ENCODE results near the gene BOLA2. TPM values are rescaled to one million over a fixed set of nuclear protein-coding genes. Genes with fewer than 3 reads are reported as not detected.
"Not testable (repeated sequence)": the region's sequence is repeated elsewhere in the genome, so short reads cannot be mapped to it uniquely, and the experiment has no call there.

Gene BOLA2
- total RNA-seq (2021): 9.9 and 12.7 TPM in 2 replicates
- long read RNA-seq, transcript BOLA2-201 (3 exons, 1,012 nt): major isoform, 18 of 21 reads
- long read RNA-seq, partial matches to known transcripts: 1 of 21 reads
- long read RNA-seq, other reads (novel, unspliced or antisense): 2 of 21 reads

GRCh38 chr16:29454269-29454668 is at the start of gene BOLA2, which contains the start of gene SLX1B:
TSS of gene BOLA2 (minus strand) at chr16:29454351. CDS start at chr16:29454253, 98 bp downstream.
TSS of gene SLX1B (plus strand) at chr16:29454533.
- not testable (repeated sequence) for H3K4ac ChIP-seq (ENCODE audit: low read depth, low read length); H2BK20ac ChIP-seq (ENCODE audit: low read depth, low read length, poor library complexity, severe bottlenecking); H2BK120ac ChIP-seq (ENCODE audit: low read depth, low read length, poor library complexity, severe bottlenecking); H2BK5ac ChIP-seq (ENCODE audit: insufficient read length, low read length); H2AFZ ChIP-seq (ENCODE audit: low read length); H3K79me1 ChIP-seq (ENCODE audit: insufficient read depth, low read depth, low read length, poor library complexity, severe bottlenecking); H3K4me2 ChIP-seq (ENCODE audit: insufficient read depth, insufficient read length, low read length); H3T11ph ChIP-seq (ENCODE audit: low read length); H3K23me2 ChIP-seq (ENCODE audit: insufficient read length, low read depth, low read length, poor library complexity, severe bottlenecking); H3K27me3 ChIP-seq (ENCODE audit: insufficient read depth, low read length); H4K20me1 ChIP-seq (ENCODE audit: control insufficient read depth, insufficient read depth, insufficient read length); H3K79me2 ChIP-seq (ENCODE audit: insufficient read depth, low read length); H3K23ac ChIP-seq (ENCODE audit: insufficient read length, low read depth, low read length); H3K27me3 Mint-ChIP-seq (ENCODE audit: low read depth); H3K56ac ChIP-seq (ENCODE audit: insufficient read length, low read depth, low read length); H3K4me3 Mint-ChIP-seq; H3K36me3 Mint-ChIP-seq (ENCODE audit: insufficient read depth in 1 of 3, low read depth in 3 of 3); H3K9ac ChIP-seq (ENCODE audit: extremely low read depth, insufficient read length, low read length); H3K9me3 Mint-ChIP-seq; H3K18ac ChIP-seq (ENCODE audit: insufficient read length, low read depth, low read length); H2BK15ac ChIP-seq (ENCODE audit: low read depth, low read length); H2AK5ac ChIP-seq (ENCODE audit: insufficient read length, low read length); H3K27ac ChIP-seq (ENCODE audit: insufficient read length, low read depth, low read length); H3K27ac Mint-ChIP-seq; H3K4me1 ChIP-seq (ENCODE audit: insufficient read depth, low read length); H4K91ac ChIP-seq (ENCODE audit: insufficient read length, low read depth, low read length); H4K5ac ChIP-seq (ENCODE audit: insufficient read length, low read depth, low read length); H4K8ac ChIP-seq (replicated peaks; ENCODE audit: insufficient read length, low read depth, low read length); H3K4me1 Mint-ChIP-seq; H3K9me3 ChIP-seq (ENCODE audit: control insufficient read depth, low read depth, low read length); DNase-seq; H2BK12ac ChIP-seq (ENCODE audit: insufficient read length, low read depth, low read length); H3K14ac ChIP-seq (ENCODE audit: insufficient read depth, low read length)
- WGBS (ENCODE audit: extremely low coverage, insufficient read length, low lambda C conversion rate): no CpG with 5 or more reads among the region's 33 CpGs

GRCh38 chr16:29482276-29482675 is 28.1 kb upstream of the BOLA2 start:
- H3K4ac ChIP-seq (ENCODE audit: low read depth, low read length); H3K9me3 Mint-ChIP-seq; H3K79me2 ChIP-seq (ENCODE audit: insufficient read depth, low read length); H3K23me2 ChIP-seq (ENCODE audit: insufficient read length, low read depth, low read length, poor library complexity, severe bottlenecking); H2BK15ac ChIP-seq (ENCODE audit: low read depth, low read length); H2BK120ac ChIP-seq (ENCODE audit: low read depth, low read length, poor library complexity, severe bottlenecking); H4K5ac ChIP-seq (ENCODE audit: insufficient read length, low read depth, low read length); H3K23ac ChIP-seq (ENCODE audit: insufficient read length, low read depth, low read length); H3K79me1 ChIP-seq (ENCODE audit: insufficient read depth, low read depth, low read length, poor library complexity, severe bottlenecking); H3K9ac ChIP-seq (ENCODE audit: extremely low read depth, insufficient read length, low read length); H4K8ac ChIP-seq (replicated peaks; ENCODE audit: insufficient read length, low read depth, low read length); H3K27me3 Mint-ChIP-seq (ENCODE audit: low read depth); H3K4me1 ChIP-seq (ENCODE audit: insufficient read depth, low read length); H2AK5ac ChIP-seq (ENCODE audit: insufficient read length, low read length); H2BK12ac ChIP-seq (ENCODE audit: insufficient read length, low read depth, low read length); H3K4me2 ChIP-seq (ENCODE audit: insufficient read depth, insufficient read length, low read length); H3K36me3 Mint-ChIP-seq (ENCODE audit: insufficient read depth in 1 of 3, low read depth in 3 of 3); H3K14ac ChIP-seq (ENCODE audit: insufficient read depth, low read length); H2BK20ac ChIP-seq (ENCODE audit: low read depth, low read length, poor library complexity, severe bottlenecking); H2AFZ ChIP-seq (ENCODE audit: low read length); DNase-seq; H2BK5ac ChIP-seq (ENCODE audit: insufficient read length, low read length); H3K27ac ChIP-seq (ENCODE audit: insufficient read length, low read depth, low read length); H3T11ph ChIP-seq (ENCODE audit: low read length); H3K4me3 Mint-ChIP-seq; H3K27me3 ChIP-seq (ENCODE audit: insufficient read depth, low read length); H3K56ac ChIP-seq (ENCODE audit: insufficient read length, low read depth, low read length); H4K20me1 ChIP-seq (ENCODE audit: control insufficient read depth, insufficient read depth, insufficient read length); H3K27ac Mint-ChIP-seq; H4K91ac ChIP-seq (ENCODE audit: insufficient read length, low read depth, low read length); H3K9me3 ChIP-seq (ENCODE audit: control insufficient read depth, low read depth, low read length); H3K18ac ChIP-seq (ENCODE audit: insufficient read length, low read depth, low read length); H3K4me1 Mint-ChIP-seq: not testable (repeated sequence)
- no CpG with 5 or more reads among the region's 12 CpGs for WGBS (ENCODE audit: extremely low coverage, insufficient read length, low lambda C conversion rate)
